Panc1 (cell line): ENCODE data around the gene RPS3. TPM values are rescaled to one million over a fixed set of nuclear protein-coding genes. Genes with fewer than 3 reads are reported as not detected.
"Not testable (repeated sequence)": the region's sequence is repeated elsewhere in the genome, so short reads cannot be mapped to it uniquely, and the experiment has no call there.

Experiments
- ATAC-seq: fragments of 200-7000 bp; cut with Tn5 transposase; 2 replicates; pipeline ENCODE4 v1.9.1; 2020; ENCODE audit warnings: mild to moderate bottlenecking, moderate library complexity
- BruUV-seq: library from RNA; stranded (reverse); fragments of 400-500 nt; replicated peaks from 2 replicates; lab custom pipeline; 2021; lab: Mats Ljungman, UMichigan
- CTCF ChIA-PET: fragments of 300-600 bp; sonication (Branson Sonifier 250); formaldehyde crosslinking; loops from one replicate; lab custom pipeline; 2022; ENCODE audit warnings: antibody characterized with exemption; lab: Charles Lee
- POLR2A ChIA-PET: fragments of 300-600 bp; sonication (Branson Sonifier 250); formaldehyde crosslinking; loops from one replicate; lab custom pipeline; 2022; ENCODE audit warnings: antibody characterized with exemption; lab: Charles Lee
- DNase-seq: peaks from one replicate; pipeline ENCODE4 v3.0.0-alpha.2; 2010; ENCODE audit warnings: low read depth, low spot score
- H3K27ac ChIP-seq: 2 replicates; pipeline ENCODE4 v1.5.1; 2011; ENCODE audit warnings: mild to moderate bottlenecking, low read length, inconsistent platforms
- H3K27me3 ChIP-seq: fragments of 200-500 bp; sonication (Bioruptor generic); 2 replicates; pipeline ENCODE4 v1.6.0; 2014; ENCODE audit warnings: low read length, inconsistent platforms; ENCODE audit not compliant: control insufficient read depth, insufficient read depth
- H3K36me3 ChIP-seq: fragments of 200-500 bp; sonication (Bioruptor generic); 2 replicates; pipeline ENCODE4 v1.5.1; 2014; ENCODE audit warnings: inconsistent platforms, mild to moderate bottlenecking, low read length, moderate library complexity; ENCODE audit not compliant: control insufficient read depth, insufficient read depth
- H3K4me1 ChIP-seq: 2 replicates; pipeline ENCODE4 v1.5.1; 2011; ENCODE audit warnings: inconsistent platforms, mild to moderate bottlenecking, low read length, moderate library complexity; ENCODE audit not compliant: control insufficient read depth, insufficient read depth
- H3K4me3 ChIP-seq, 2 experiments: 2 replicates each; pipeline ENCODE4 v1.5.1; 2011 to 2012; ENCODE audit warnings: low read depth in 2 of 2, low read length in 2 of 2, mild to moderate bottlenecking in 2 of 2, inconsistent platforms in 1 of 2, moderate library complexity in 1 of 2
- H3K9me3 ChIP-seq: fragments of 200-500 bp; sonication (Bioruptor generic); 2 replicates; pipeline ENCODE4 v1.5.1; 2014; ENCODE audit warnings: low read depth, mild to moderate bottlenecking, inconsistent platforms, low read length, moderate library complexity; ENCODE audit not compliant: control insufficient read depth, insufficient read depth
- CTCF ChIP-seq: fragments of 450-650 bp; IDR thresholded peaks from 2 replicates; pipeline ENCODE4 v1.5.1; 2017; ENCODE audit warnings: mild to moderate bottlenecking
- POLR2AphosphoS5 ChIP-seq: IDR thresholded peaks from 2 replicates; pipeline ENCODE4 v1.6.1; 2012; ENCODE audit warnings: mild to moderate bottlenecking, low read depth, low read length, moderate library complexity
- REST ChIP-seq, 2 experiments: IDR thresholded peaks; 2 replicates each; pipeline ENCODE4 v1.6.1; 2011 to 2012; ENCODE audit warnings: low read depth in 2 of 2, control low read depth in 1 of 2, low read length in 1 of 2, mild to moderate bottlenecking in 1 of 2, moderate library complexity in 1 of 2; ENCODE audit not compliant: insufficient read depth in 1 of 2
- SIN3A ChIP-seq: IDR thresholded peaks from 2 replicates; pipeline ENCODE4 v1.6.1; 2012; ENCODE audit warnings: low read depth, mild to moderate bottlenecking, low read length, moderate library complexity, borderline replicate concordance; ENCODE audit not compliant: insufficient read depth
- TCF7L2 ChIP-seq: IDR thresholded peaks from 2 replicates; pipeline ENCODE4 v1.6.1; 2011; ENCODE audit warnings: mild to moderate bottlenecking, low read depth, low read length, inconsistent platforms
- in situ Hi-C: cut with HindIII; loops from 2 replicates; pipeline ENCODE4 v1.10.0; 2016; ENCODE audit warnings: low sequenced_read_pairs, low pct_unique_long_range_greater_than_20kb
- intact Hi-C: fragments of 100-400 bp; cut with micrococcal nuclease; formaldehyde crosslinking; loops from one replicate; pipeline ENCODE4 v1.10.0; 2022; ENCODE audit not compliant: unreplicated experiment
- total RNA-seq: library from RNA; stranded (reverse); gene quantifications from one replicate; pipeline ENCODE4 v1.2.1, GENCODE V29; 2021; ENCODE audit not compliant: unreplicated experiment

The RPS3 gene
- total RNA-seq, 1 experiment from 2014 or later = 2,945 TPM

DNA sequence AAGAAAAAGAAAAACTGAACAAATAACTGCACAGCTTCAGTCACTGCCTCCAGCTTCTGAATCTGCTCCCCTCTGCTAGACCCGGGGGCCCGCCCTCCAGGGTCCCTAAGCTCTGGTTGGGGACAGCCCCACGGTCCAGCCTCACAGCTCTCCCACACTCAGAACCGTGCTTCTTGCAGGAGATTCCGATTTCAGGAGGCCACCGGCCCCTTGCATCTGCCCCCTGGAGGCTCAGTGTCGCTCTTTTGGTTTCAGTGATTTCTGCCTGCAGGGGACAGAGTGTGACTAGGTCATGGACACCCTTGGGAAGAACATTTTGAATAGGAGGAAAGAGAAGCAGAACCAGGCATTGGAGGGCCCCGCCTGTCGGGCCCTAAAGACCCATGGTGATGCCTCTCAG lies 23.1 kb upstream of the RPS3 start:
- peaks cover 29% of the 10 kb centered on the region for H3K4me1 ChIP-seq
- H3K9me3 ChIP-seq = no peaks in the 10 kb centered on the region
- no peak overlapping the region for H3K4me3 ChIP-seq
- ATAC-seq = no peak
- no peaks in the 10 kb centered on the region for H3K27me3 ChIP-seq
- intact Hi-C loops = no loop called here
- ChIA-PET POLR2A (no interaction called here), CTCF (no interaction called here)
- no TSS peak for BruUV-seq
- no peak for DNase-seq
- H3K36me3 ChIP-seq = no peaks in the 10 kb centered on the region
- TF ChIP-seq CTCF (no peak; the same call in 1 of the 2 replicates), POLR2AphosphoS5 (no peak), SIN3A (no peak), REST (IDR thresholded peaks at IDR 0.05; ENCODE audit: insufficient read depth in 1 of 2, low read depth in 2 of 2, low read length in 1 of 2) (no peak), TCF7L2 (no peak)
- in situ Hi-C loops = no loop called here
- H3K27ac ChIP-seq = no peak overlapping the region; the same call in 1 of the 2 replicates

GRCh38 chr11:75378776-75379175 lies 20.5 kb upstream of the RPS3 start:
- H3K27me3 ChIP-seq, intact Hi-C loops, BruUV-seq, H3K9me3 ChIP-seq, H3K4me3 ChIP-seq, H3K27ac ChIP-seq, DNase-seq, CTCF ChIA-PET, H3K36me3 ChIP-seq, ATAC-seq, in situ Hi-C loops: not testable (repeated sequence)
- POLR2A ChIA-PET = interaction anchor here (0.7 kb wide), 1 partner anchor 56 kb away, joined by 3 read pairs; no protein-coding TSS in a partner anchor
- H3K4me1 ChIP-seq = peaks cover 18% of the 10 kb centered on the region

- no TSS peak for BruUV-seq
- CTCF ChIA-PET = interaction anchor here (1.2 to 1.7 kb wide), 3 partner anchors 8 to 100 kb away, joined by 3 to 7 read pairs (median 5); no protein-coding TSS in a partner anchor
- no peaks in the 10 kb centered on the region for H3K36me3 ChIP-seq
- TF ChIP-seq TCF7L2 = no peak
- no peak for TF ChIP-seq REST (IDR thresholded peaks at IDR 0.05; ENCODE audit: insufficient read depth in 1 of 2, low read depth in 2 of 2, low read length in 1 of 2)
- no peak for TF ChIP-seq SIN3A
- no peak for TF ChIP-seq CTCF
- no peak for TF ChIP-seq POLR2AphosphoS5
- no peaks in the 10 kb centered on the region for H3K27me3 ChIP-seq
- H3K4me1 ChIP-seq = peaks cover 31% of the 10 kb centered on the region
- no peaks in the 10 kb centered on the region for H3K9me3 ChIP-seq
- POLR2A ChIA-PET = no interaction called here
- DNase-seq = no peak
- H3K4me3 ChIP-seq = no peak overlapping the region
- peak overlapping the region; percentile 74; the same call in 1 of the 2 replicates for H3K27ac ChIP-seq
- no peak for ATAC-seq
- in situ Hi-C loops = no loop called here
- intact Hi-C loops = loop anchor here (5.0 kb wide), 1 partner anchor 38 kb away; no protein-coding TSS in a partner anchor
Measured at GRCh38 chr11:75380245-75380644, 19.1 kb upstream of the RPS3 start.
